Sigmoid colon (tissue), 7 donors: ENCODE measurements around the gene MNT. TPM values are rescaled to one million over a fixed set of nuclear protein-coding genes. Genes with fewer than 3 reads are reported as not detected.

Experiments used
- DNase-seq: peaks from one replicate; pipeline ENCODE4 v3.0.0-alpha.2; 2019
- H3K27ac ChIP-seq, 4 donors: fragments of 200-600 bp; sonication (generic); one replicate each; pipeline ENCODE4 v1.5.1; 2016 to 2019; ENCODE audit warnings: mild to moderate bottlenecking in 1 of 4
- H3K27me3 ChIP-seq, 3 donors: fragments of 200-600 bp; sonication (generic); one replicate each; pipeline ENCODE4 v1.5.1; 2019; ENCODE audit warnings: mild to moderate bottlenecking in 1 of 3
- H3K36me3 ChIP-seq, 4 donors: fragments of 200-600 bp; sonication (generic); one replicate each; pipeline ENCODE4 v1.5.1; 2016 to 2019
- H3K4me1 ChIP-seq, 4 donors: fragments of 200-600 bp; sonication (generic); one replicate each; pipeline ENCODE4 v1.5.1; 2017 to 2019
- H3K4me3 ChIP-seq, 4 donors: fragments of 200-600 bp; sonication (generic); one replicate each; pipeline ENCODE4 v1.5.1; 2017 to 2019; ENCODE audit warnings: mild to moderate bottlenecking in 2 of 4, moderate library complexity in 1 of 4
- H3K9me3 ChIP-seq, 4 donors: fragments of 200-600 bp in 3 of 4; sonication (generic) in 3 of 4; one replicate each; pipeline versions ENCODE4 v1.5.1 to v1.6.1; 2013 to 2019
- CTCF ChIP-seq, 4 experiments: fragments of 450-650 bp in 3 of 4; fragments of 200-600 bp in 1 of 4; IDR thresholded peaks; one replicate each; pipeline ENCODE4 v1.5.1; 2016 to 2019; ENCODE audit warnings: antibody characterized with exemption in 4 of 4, mild to moderate bottlenecking in 3 of 4, moderate library complexity in 2 of 4
- EP300 ChIP-seq, 4 donors: sonication (generic); formaldehyde crosslinking; IDR thresholded peaks; one replicate each; pipeline ENCODE4 v1.6.1; 2017; ENCODE audit warnings: antibody characterized with exemption in 4 of 4
- POLR2A ChIP-seq, 2 donors: fragments of 450-650 bp; IDR thresholded peaks; one replicate each; pipeline ENCODE4 v1.6.1; 2016; ENCODE audit warnings: antibody characterized with exemption in 2 of 2, mild to moderate bottlenecking in 2 of 2, moderate library complexity in 2 of 2
- POLR2AphosphoS5 ChIP-seq, 4 donors: sonication (generic); formaldehyde crosslinking; IDR thresholded peaks; one replicate each; pipeline ENCODE4 v1.6.1; 2017; ENCODE audit warnings: antibody characterized with exemption in 4 of 4
- WGBS, 2 donors: extraction: QIAGEN DNeasy Blood & Tissue Kit; methylation state at CpG; one replicate each; pipeline ENCODE4 v1.1.7; 2013; 5-methylcytosine and 5-hydroxymethylcytosine counted together
- intact Hi-C: fragments of 100-400 bp; cut with DNase I; formaldehyde crosslinking; loops from one replicate; pipeline ENCODE4 v1.15.1; 2023
- polyA plus RNA-seq, 3 donors: library from polyadenylated mRNA; stranded (reverse); fragments of 200-250 nt; gene quantifications; one replicate each; pipeline ENCODE4 v1.2.3, GENCODE V29; 2013
- total RNA-seq, 4 donors: library from RNA; depleted of rRNA; stranded (reverse); fragments of >200 nt; gene quantifications; one replicate each; pipeline ENCODE4 v1.1.0, GENCODE V29; 2016
- donor health status: healthy with polysubstance abuse.
- donor health status: Bipolar disorder and iron deficiency.
- donor health status: healthy.

Gene MNT
- total and polyA plus RNA-seq, 7 donors: 2.1 to 24.1 (median 7.7) TPM

- Histone ChIP-seq H3K27ac (no peak overlapping the region), H3K9me3 (no peaks in the 10 kb centered on the region), H3K36me3 (peaks cover 9 to 81% (median 34%) of the 10 kb centered on the region in 4 donors), H3K27me3 (no peaks in the 10 kb centered on the region), H3K4me1 (no peaks in the 10 kb centered on the region), H3K4me3 (no peak overlapping the region)
- intact Hi-C loops: no loop called here
- no peak for DNase-seq
- WGBS, 2 donors: 87% methylated on average over 5 of the region's 5 CpGs
- no peak for TF ChIP-seq POLR2A (IDR thresholded peaks at IDR 0.05)
- no peak for TF ChIP-seq EP300 (IDR thresholded peaks at IDR 0.05)
- TF ChIP-seq CTCF (IDR thresholded peaks at IDR 0.05): no peak
- TF ChIP-seq POLR2AphosphoS5 (IDR thresholded peaks at IDR 0.05): no peak
These were observed 35.6 kb upstream of the MNT start for GRCh38 chr17:2436316-2436905.

- Histone ChIP-seq H3K27me3 (no peaks in the 10 kb centered on the region), H3K27ac (no peak overlapping the region), H3K36me3 (peaks cover 9 to 75% (median 31%) of the 10 kb centered on the region in 4 donors), H3K4me3 (no peak overlapping the region), H3K9me3 (no peaks in the 10 kb centered on the region), H3K4me1 (no peaks in the 10 kb centered on the region)
- intact Hi-C loops: no loop called here
- 81 to 90% methylated on average over 9 of the region's 9 CpGs for WGBS, 2 donors
- TF ChIP-seq CTCF (IDR thresholded peaks at IDR 0.05): no peak
- TF ChIP-seq POLR2AphosphoS5 (IDR thresholded peaks at IDR 0.05): no peak
- TF ChIP-seq POLR2A (IDR thresholded peaks at IDR 0.05): no peak
- no peak for TF ChIP-seq EP300 (IDR thresholded peaks at IDR 0.05)
- DNase-seq: no peak
These were observed 35.0 kb upstream of the MNT start for GRCh38 chr17:2435862-2436261.

- Histone ChIP-seq H3K36me3 (peaks cover 9 to 75% (median 31%) of the 10 kb centered on the region in 4 donors), H3K27ac (no peak overlapping the region), H3K27me3 (no peaks in the 10 kb centered on the region), H3K4me3 (no peak overlapping the region), H3K9me3 (no peaks in the 10 kb centered on the region), H3K4me1 (no peaks in the 10 kb centered on the region)
- no peak for DNase-seq
- no peak for TF ChIP-seq EP300 (IDR thresholded peaks at IDR 0.05)
- TF ChIP-seq POLR2AphosphoS5 (IDR thresholded peaks at IDR 0.05): no peak
- no peak for TF ChIP-seq CTCF (IDR thresholded peaks at IDR 0.05)
- TF ChIP-seq POLR2A (IDR thresholded peaks at IDR 0.05): no peak
- intact Hi-C loops: no loop called here
- 67 to 81% methylated on average over 9 of the region's 9 CpGs for WGBS, 2 donors
These were observed 34.4 kb upstream of the MNT start for GRCh38 chr17:2435181-2435741.

- no peak overlapping the region for H3K4me3 ChIP-seq
- H3K4me1 ChIP-seq: no peaks in the 10 kb centered on the region
- no peaks in the 10 kb centered on the region for H3K27me3 ChIP-seq
- no peak for TF ChIP-seq POLR2A (IDR thresholded peaks at IDR 0.05)
- no peak for TF ChIP-seq POLR2AphosphoS5 (IDR thresholded peaks at IDR 0.05)
- TF ChIP-seq EP300 (IDR thresholded peaks at IDR 0.05): no peak
- no peak for TF ChIP-seq CTCF (IDR thresholded peaks at IDR 0.05)
- DNase-seq: no peak
- no peak overlapping the region for H3K27ac ChIP-seq
- H3K36me3 ChIP-seq: peaks cover 5 to 65% (median 24%) of the 10 kb centered on the region in 4 donors
- intact Hi-C loops: no loop called here
- no peaks in the 10 kb centered on the region for H3K9me3 ChIP-seq
- WGBS, 2 donors: 82 to 84% methylated on average over 11 of the region's 11 CpGs
These were observed 32.8 kb upstream of the MNT start for GRCh38 chr17:2433696-2434095.
